Measurements from ENCODE around the gene CHD1.

Gene CHD1

GRCh38 chr5:98880598-98880997 is 48.2 kb downstream of the CHD1 start:
- TF ChIP-seq EZH2phosphoT487 (IDR thresholded peaks at IDR 0.05; ENCODE audit: borderline replicate concordance, low read length) (no peak), CTCF (IDR thresholded peaks at IDR 0.05; ENCODE audit: low read depth, low read length, poor library complexity, severe bottlenecking) (no peak)
- Histone ChIP-seq H3K27me3 (ENCODE audit: control insufficient read depth, low read length) (no peaks in the 10 kb centered on the region), H3K36me3 (ENCODE audit: control insufficient read depth, low read length) (peaks cover 68% of the 10 kb centered on the region), H3K4me2 (ENCODE audit: low read length) (no peak overlapping the region), H3K9me2 (replicated peaks; ENCODE audit: control insufficient read depth, low read length) (no peaks in the 10 kb centered on the region), H3K79me2 (ENCODE audit: control insufficient read depth, low read length) (no peaks in the 10 kb centered on the region), H3K4me1 (ENCODE audit: control insufficient read depth, low read length) (no peaks in the 10 kb centered on the region), H3K9me3 (ENCODE audit: control insufficient read depth, insufficient read depth, low read length) (no peaks in the 10 kb centered on the region), H3F3A (ENCODE audit: control insufficient read depth, insufficient read depth) (no peaks in the 10 kb centered on the region), H3K4me3 (ENCODE audit: low read length) (no peak overlapping the region), H3K27ac (ENCODE audit: low read depth, low read length) (no peak overlapping the region), H4K20me1 (ENCODE audit: control insufficient read depth, insufficient read depth, low read depth, low read length) (no peaks in the 10 kb centered on the region)

GRCh38 chr5:98880151-98880550 is 48.7 kb downstream of the CHD1 start:
- Histone ChIP-seq H3K27me3 (ENCODE audit: control insufficient read depth, low read length) (no peaks in the 10 kb centered on the region), H3K9me2 (replicated peaks; ENCODE audit: control insufficient read depth, low read length) (no peaks in the 10 kb centered on the region), H3K27ac (ENCODE audit: low read depth, low read length) (no peak overlapping the region), H3F3A (ENCODE audit: control insufficient read depth, insufficient read depth) (no peaks in the 10 kb centered on the region), H3K4me2 (ENCODE audit: low read length) (no peak overlapping the region), H3K4me1 (ENCODE audit: control insufficient read depth, low read length) (no peaks in the 10 kb centered on the region), H3K79me2 (ENCODE audit: control insufficient read depth, low read length) (no peaks in the 10 kb centered on the region), H3K36me3 (ENCODE audit: control insufficient read depth, low read length) (peaks cover 67% of the 10 kb centered on the region), H3K4me3 (ENCODE audit: low read length) (no peak overlapping the region), H4K20me1 (ENCODE audit: control insufficient read depth, insufficient read depth, low read depth, low read length) (no peaks in the 10 kb centered on the region), H3K9me3 (ENCODE audit: control insufficient read depth, insufficient read depth, low read length) (no peaks in the 10 kb centered on the region)
- TF ChIP-seq EZH2phosphoT487 (IDR thresholded peaks at IDR 0.05; ENCODE audit: borderline replicate concordance, low read length) (no peak), CTCF (IDR thresholded peaks at IDR 0.05; ENCODE audit: low read depth, low read length, poor library complexity, severe bottlenecking) (no peak)

- Histone ChIP-seq H3K27me3 (ENCODE audit: control insufficient read depth, low read length) (no peaks in the 10 kb centered on the region), H3K9me3 (ENCODE audit: control insufficient read depth, insufficient read depth, low read length) (no peaks in the 10 kb centered on the region), H4K20me1 (ENCODE audit: control insufficient read depth, insufficient read depth, low read depth, low read length) (no peaks in the 10 kb centered on the region), H3K27ac (ENCODE audit: low read depth, low read length) (no peak overlapping the region), H3K9me2 (replicated peaks; ENCODE audit: control insufficient read depth, low read length) (no peaks in the 10 kb centered on the region), H3K4me3 (ENCODE audit: low read length) (no peak overlapping the region), H3K79me2 (ENCODE audit: control insufficient read depth, low read length) (no peaks in the 10 kb centered on the region), H3K36me3 (ENCODE audit: control insufficient read depth, low read length) (peaks cover 78% of the 10 kb centered on the region), H3K4me2 (ENCODE audit: low read length) (no peak overlapping the region), H3F3A (ENCODE audit: control insufficient read depth, insufficient read depth) (no peaks in the 10 kb centered on the region; the same call in 1 of the 2 replicates), H3K4me1 (ENCODE audit: control insufficient read depth, low read length) (no peaks in the 10 kb centered on the region)
- TF ChIP-seq EZH2phosphoT487 (IDR thresholded peaks at IDR 0.05; ENCODE audit: borderline replicate concordance, low read length) (no peak), CTCF (IDR thresholded peaks at IDR 0.05; ENCODE audit: low read depth, low read length, poor library complexity, severe bottlenecking) (no peak)
Measured at GRCh38 chr5:98877600-98877999, 51.2 kb downstream of the CHD1 start.

GRCh38 chr5:98872674-98873073 is 56.1 kb downstream of the CHD1 start:
- no peak overlapping the region for H3K4me2 ChIP-seq (ENCODE audit: low read length)
- H4K20me1 ChIP-seq (ENCODE audit: control insufficient read depth, insufficient read depth, low read depth, low read length): no peaks in the 10 kb centered on the region
- H3K9me2 ChIP-seq (replicated peaks; ENCODE audit: control insufficient read depth, low read length): no peaks in the 10 kb centered on the region
- H3K9me3 ChIP-seq (ENCODE audit: control insufficient read depth, insufficient read depth, low read length): no peaks in the 10 kb centered on the region
- no peaks in the 10 kb centered on the region for H3K79me2 ChIP-seq (ENCODE audit: control insufficient read depth, low read length)
- no peak overlapping the region for H3K27ac ChIP-seq (ENCODE audit: low read depth, low read length)
- no peaks in the 10 kb centered on the region; the same call in 1 of the 2 replicates for H3F3A ChIP-seq (ENCODE audit: control insufficient read depth, insufficient read depth)
- no peaks in the 10 kb centered on the region for H3K27me3 ChIP-seq (ENCODE audit: control insufficient read depth, low read length)
- peaks cover 76% of the 10 kb centered on the region for H3K36me3 ChIP-seq (ENCODE audit: control insufficient read depth, low read length)
- H3K4me1 ChIP-seq (ENCODE audit: control insufficient read depth, low read length): no peaks in the 10 kb centered on the region
- no peak for TF ChIP-seq EZH2phosphoT487 (IDR thresholded peaks at IDR 0.05; ENCODE audit: borderline replicate concordance, low read length)
- no peak for TF ChIP-seq CTCF (IDR thresholded peaks at IDR 0.05; ENCODE audit: low read depth, low read length, poor library complexity, severe bottlenecking)
- H3K4me3 ChIP-seq (ENCODE audit: low read length): no peak overlapping the region
